GM21381 (cell line): ENCODE measurements around the gene REEP6.
"Not testable (repeated sequence)": the region's sequence is repeated elsewhere in the genome, so short reads cannot be mapped to it uniquely, and the experiment has no call there.

Experiments
- ATAC-seq: cut with Tn5 transposase; IDR thresholded peaks from one replicate; pipeline ENCODE4 v1.9.1; 2021; ENCODE audit warnings: mild to moderate bottlenecking, moderate library complexity; ENCODE audit not compliant: unreplicated experiment

The REEP6 gene

GRCh38 chr19:1505991-1506881, 15.3 kb downstream of the REEP6 start:
- no peak for ATAC-seq

GRCh38 chr19:1507192-1507660, 16.2 kb downstream of the REEP6 start:
- ATAC-seq = no peak

GRCh38 chr19:1507763-1508506, 17.0 kb downstream of the REEP6 start:
- peak; percentile 78 for ATAC-seq

GRCh38 chr19:1508507-1508856, 17.5 kb downstream of the REEP6 start:
- no peak for ATAC-seq

GRCh38 chr19:1509602-1510441, 18.8 kb downstream of the REEP6 start:
- ATAC-seq = no peak

- ATAC-seq = no peak
Observed at GRCh38 chr19:1510442-1510806, 19.4 kb downstream of the REEP6 start.

GRCh38 chr19:1510807-1511206, 19.8 kb downstream of the REEP6 start:
- ATAC-seq = no peak

- ATAC-seq = no peak
Observed at GRCh38 chr19:1511318-1512317, 20.6 kb downstream of the REEP6 start.

- no peak for ATAC-seq
Observed at GRCh38 chr19:1512671-1513498, 21.9 kb downstream of the REEP6 start, which contains the start of gene ADAMTSL5. Gene ADAMTSL5 (minus strand): TSS chr19:1513019. CDS start chr19:1510943, 2,076 bp downstream.

GRCh38 chr19:1513499-1514294, 22.7 kb downstream of the REEP6 start:
- ATAC-seq = no peak

- ATAC-seq = no peak
Observed at GRCh38 chr19:1514295-1514661, 23.3 kb downstream of the REEP6 start.

- no peak for ATAC-seq
Observed at GRCh38 chr19:1514986-1515721, 24.2 kb downstream of the REEP6 start.

- no peak for ATAC-seq
Observed at GRCh38 chr19:1516395-1516753, 25.4 kb downstream of the REEP6 start.

GRCh38 chr19:1518471-1518870, 27.5 kb downstream of the REEP6 start:
- ATAC-seq = no peak

- ATAC-seq = not testable (repeated sequence)
Observed at GRCh38 chr19:1519802-1520201, 28.8 kb downstream of the REEP6 start.

GRCh38 chr19:1520203-1520780, 29.3 kb downstream of the REEP6 start:
- ATAC-seq = no peak

GRCh38 chr19:1521636-1522035, 30.7 kb downstream of the REEP6 start:
- no peak for ATAC-seq
